HCEC 1CT (cell line): Measurements from ENCODE around the gene APOA4.

ENCODE experiments used
- DNase-seq: peaks from one replicate; pipeline ENCODE4 v3.0.0-alpha.2; 2017

APOA4 gene

GRCh38 chr11:116823031-116823843 lies at the start of gene APOA4:
TSS of gene APOA4 (minus strand) at chr11:116823304. CDS start at chr11:116823191, 113 bp downstream.
- no peak for DNase-seq

- peak; percentile 94 for DNase-seq
Measured at GRCh38 chr11:116871248-116871647, 48.1 kb upstream of the APOA4 start.

GRCh38 chr11:116870054-116870453 lies 47.0 kb upstream of the APOA4 start:
- no peak for DNase-seq

GRCh38 chr11:116869610-116870009 lies 46.5 kb upstream of the APOA4 start:
- DNase-seq: no peak

GRCh38 chr11:116868066-116868465 lies 45.0 kb upstream of the APOA4 start:
- DNase-seq: no peak

- DNase-seq: no peak
Measured at GRCh38 chr11:116867619-116868018, 44.5 kb upstream of the APOA4 start.

- DNase-seq: no peak
Measured at GRCh38 chr11:116866804-116867455, 43.8 kb upstream of the APOA4 start.

GRCh38 chr11:116865696-116866095 lies 42.6 kb upstream of the APOA4 start:
- DNase-seq: no peak

GRCh38 chr11:116864531-116864930 lies 41.4 kb upstream of the APOA4 start:
- DNase-seq: no peak

GRCh38 chr11:116862951-116863350 lies 39.8 kb upstream of the APOA4 start:
- DNase-seq: no peak

GRCh38 chr11:116862185-116862584 lies 39.1 kb upstream of the APOA4 start:
- DNase-seq: no peak

- DNase-seq: peak; percentile 60
Measured at GRCh38 chr11:116861539-116861938, 38.4 kb upstream of the APOA4 start.

- DNase-seq: no peak
Measured at GRCh38 chr11:116860303-116860702, 37.2 kb upstream of the APOA4 start.

GRCh38 chr11:116859175-116859574 lies 36.1 kb upstream of the APOA4 start:
- no peak for DNase-seq

GRCh38 chr11:116857936-116858335 lies 34.8 kb upstream of the APOA4 start:
- no peak for DNase-seq

GRCh38 chr11:116857316-116857715 lies 34.2 kb upstream of the APOA4 start:
- no peak for DNase-seq

- no peak for DNase-seq
Measured at GRCh38 chr11:116856423-116856822, 33.3 kb upstream of the APOA4 start.

- no peak for DNase-seq
Measured at GRCh38 chr11:116855413-116855812, 32.3 kb upstream of the APOA4 start.

GRCh38 chr11:116853461-116854073 lies 30.5 kb upstream of the APOA4 start:
- peak; percentile 98 for DNase-seq

- peak; percentile 80 for DNase-seq
Measured at GRCh38 chr11:116852261-116853031, 29.3 kb upstream of the APOA4 start.

GRCh38 chr11:116851626-116852025 lies 28.5 kb upstream of the APOA4 start:
- DNase-seq: no peak

- DNase-seq: no peak
Measured at GRCh38 chr11:116849486-116849885, 26.4 kb upstream of the APOA4 start.

- DNase-seq: no peak
Measured at GRCh38 chr11:116849060-116849459, 26.0 kb upstream of the APOA4 start.
